ENCODE measurements around the gene PASK. TPM values are rescaled to one million over a fixed set of nuclear protein-coding genes. Genes with fewer than 3 reads are reported as not detected.

The PASK gene
- polyA plus RNA-seq, 1 donor (not counting 4 experiments of a cell fraction or from before 2014, with no cell fraction given), result 4.3 TPM

GRCh38 chr2:241173557-241173956 is 24.3 kb upstream of the PASK start:
- H3K9me3 ChIP-seq (ENCODE audit: control insufficient read depth, low read depth, low read length), result peaks cover 2% of the 10 kb centered on the region
- H3K4me3 ChIP-seq (ENCODE audit: control insufficient read depth in 2 of 3, extremely low read depth in 1 of 3, insufficient read depth in 2 of 3, low read depth in 1 of 3, low read length in 3 of 3), result no peak overlapping the region
- H3K4me2 ChIP-seq (ENCODE audit: control insufficient read depth, extremely low read depth, insufficient read depth, low read depth, low read length), result no peak overlapping the region
- no peak overlapping the region for H3K9ac ChIP-seq (ENCODE audit: control insufficient read depth, extremely low read depth, insufficient read depth, low read length)
- H2AFZ ChIP-seq (ENCODE audit: control insufficient read depth, low read length), result no peak overlapping the region
- H3K27ac ChIP-seq (ENCODE audit: control insufficient read depth, insufficient read depth, low read length), result no peak overlapping the region
- FAIRE-seq, result no peak
- no peak for DNase-seq (ENCODE audit: low read depth, low spot score)
- TF ChIP-seq EZH2 (IDR thresholded peaks at IDR 0.05; ENCODE audit: low read length) (no peak), CTCF (optimal IDR thresholded peaks at IDR 0.05 in 1 of 3, IDR thresholded peaks at IDR 0.05 in 1 of 3, conservative IDR thresholded peaks at IDR 0.05 in 1 of 3; ENCODE audit: extremely low read depth in 1 of 3, insufficient read depth in 2 of 3, low read length in 3 of 3) (no peak)
- no peaks in the 10 kb centered on the region for H3K4me1 ChIP-seq (ENCODE audit: control insufficient read depth, extremely low read depth, insufficient read depth, low read length)
- H4K20me1 ChIP-seq (ENCODE audit: control insufficient read depth, extremely low read depth, insufficient read depth, low read length), result no peaks in the 10 kb centered on the region
- H3K27me3 ChIP-seq (ENCODE audit: control insufficient read depth, extremely low read depth, insufficient read depth, low read length), result no peaks in the 10 kb centered on the region
- no peaks in the 10 kb centered on the region for H3K9me1 ChIP-seq (ENCODE audit: control insufficient read depth, extremely low read depth, insufficient read depth, low read length)
- H3K36me3 ChIP-seq (ENCODE audit: control insufficient read depth in 2 of 2, extremely low read depth in 1 of 2, insufficient read depth in 2 of 2, low read length in 2 of 2), result peaks cover 16 to 20% of the 10 kb centered on the region in 2 experiments
- dilution Hi-C loops (cut with MboI; ENCODE audit: extremely low pct_ligation_motif_present, low sequenced_read_pairs), result no loop called here
- no peaks in the 10 kb centered on the region for H3K79me2 ChIP-seq (ENCODE audit: control insufficient read depth, insufficient read depth, low read length)

GRCh38 chr2:241168366-241168765 is 19.1 kb upstream of the PASK start:
- H3K9ac ChIP-seq (ENCODE audit: control insufficient read depth, extremely low read depth, insufficient read depth, low read length), result no peak overlapping the region

More at GRCh38 chr2:241168366-241168765, 19.1 kb upstream of the PASK start:
- DNase-seq (ENCODE audit: low read depth, low spot score) (no peak), FAIRE-seq (no peak)
- no peak overlapping the region for H3K4me2 ChIP-seq (ENCODE audit: control insufficient read depth, extremely low read depth, insufficient read depth, low read depth, low read length)
- no peaks in the 10 kb centered on the region for H3K9me1 ChIP-seq (ENCODE audit: control insufficient read depth, extremely low read depth, insufficient read depth, low read length)
- peaks cover 3% of the 10 kb centered on the region for H4K20me1 ChIP-seq (ENCODE audit: control insufficient read depth, extremely low read depth, insufficient read depth, low read length)
- dilution Hi-C loops (cut with MboI; ENCODE audit: extremely low pct_ligation_motif_present, low sequenced_read_pairs), result no loop called here
- H3K36me3 ChIP-seq (ENCODE audit: control insufficient read depth in 2 of 2, extremely low read depth in 1 of 2, insufficient read depth in 2 of 2, low read length in 2 of 2), result peaks cover 32 to 43% of the 10 kb centered on the region in 2 experiments
- H2AFZ ChIP-seq (ENCODE audit: control insufficient read depth, low read length), result no peak overlapping the region
- no peaks in the 10 kb centered on the region for H3K79me2 ChIP-seq (ENCODE audit: control insufficient read depth, insufficient read depth, low read length)
- TF ChIP-seq EZH2 (IDR thresholded peaks at IDR 0.05; ENCODE audit: low read length) (no peak), CTCF (optimal IDR thresholded peaks at IDR 0.05 in 1 of 3, IDR thresholded peaks at IDR 0.05 in 1 of 3, conservative IDR thresholded peaks at IDR 0.05 in 1 of 3; ENCODE audit: extremely low read depth in 1 of 3, insufficient read depth in 2 of 3, low read length in 3 of 3) (no peak)
- H3K27me3 ChIP-seq (ENCODE audit: control insufficient read depth, extremely low read depth, insufficient read depth, low read length), result no peaks in the 10 kb centered on the region
- H3K9me3 ChIP-seq (ENCODE audit: control insufficient read depth, low read depth, low read length), result peaks cover 2% of the 10 kb centered on the region
- H3K4me1 ChIP-seq (ENCODE audit: control insufficient read depth, extremely low read depth, insufficient read depth, low read length), result no peaks in the 10 kb centered on the region
- H3K27ac ChIP-seq (ENCODE audit: control insufficient read depth, insufficient read depth, low read length), result no peak overlapping the region
- no peak overlapping the region for H3K4me3 ChIP-seq (ENCODE audit: control insufficient read depth in 2 of 3, extremely low read depth in 1 of 3, insufficient read depth in 2 of 3, low read depth in 1 of 3, low read length in 3 of 3)
